OCI-LY1 (cell line): ENCODE data around the gene CNTN2.

Experiments used
- H2AFZ ChIP-seq: fragments of 200-600 bp; sonication (generic), shearing (Covaris generic); 2 replicates; pipeline ENCODE4 v1.6.0; 2014; ENCODE audit warnings: antibody characterized with exemption, mild to moderate bottlenecking, low read length
- H3F3A ChIP-seq: fragments of 200-600 bp; sonication (generic), shearing (Covaris generic); 2 replicates; pipeline ENCODE4 v1.6.0; 2014; ENCODE audit warnings: mild to moderate bottlenecking, antibody characterized with exemption, low read length, moderate library complexity; ENCODE audit not compliant: insufficient read depth
- H3K27ac ChIP-seq: fragments of 200-600 bp; sonication (generic); 2 replicates; pipeline ENCODE4 v1.5.1; 2014; ENCODE audit warnings: low read length, mixed run types, mild to moderate bottlenecking, low read depth; ENCODE audit not compliant: poor library complexity, severe bottlenecking
- H3K27me3 ChIP-seq: fragments of 200-600 bp; sonication (generic); 2 replicates; pipeline ENCODE4 v1.6.0; 2014; ENCODE audit warnings: antibody characterized with exemption, mild to moderate bottlenecking, low read length, moderate library complexity; ENCODE audit not compliant: insufficient read depth
- H3K36me3 ChIP-seq: fragments of 200-600 bp; sonication (generic); 2 replicates; pipeline ENCODE4 v1.6.1; 2014; ENCODE audit warnings: mild to moderate bottlenecking, antibody characterized with exemption, low read length, moderate library complexity, mixed read lengths; ENCODE audit not compliant: insufficient read depth
- H3K4me1 ChIP-seq: fragments of 200-600 bp; sonication (generic); 2 replicates; pipeline ENCODE4 v1.5.1; 2014; ENCODE audit warnings: mild to moderate bottlenecking, low read length, moderate library complexity; ENCODE audit not compliant: insufficient read depth, severe bottlenecking
- H3K4me2 ChIP-seq: fragments of 200-600 bp; sonication (generic), shearing (Covaris generic); 2 replicates; pipeline ENCODE4 v1.6.1; 2014; ENCODE audit warnings: low read length
- H3K4me3 ChIP-seq: fragments of 200-600 bp; sonication (generic); 2 replicates; pipeline ENCODE4 v1.5.1; 2014; ENCODE audit warnings: low read length, low read depth, mild to moderate bottlenecking, mixed read lengths; ENCODE audit not compliant: poor library complexity, severe bottlenecking
- H3K79me2 ChIP-seq: fragments of 200-600 bp; shearing (Covaris generic); 2 replicates; pipeline ENCODE4 v1.6.1; 2016; ENCODE audit warnings: mixed run types, low read length, mixed read lengths; ENCODE audit not compliant: insufficient read depth
- H3K9ac ChIP-seq: fragments of 200-600 bp; sonication (generic), shearing (Covaris generic); 2 replicates; pipeline ENCODE4 v1.6.1; 2014; ENCODE audit warnings: mild to moderate bottlenecking, low read length, mixed read lengths
- H3K9me2 ChIP-seq: fragments of 200-600 bp; sonication (generic), shearing (Covaris generic); 2 replicates; pipeline ENCODE4 v1.6.1; 2014; ENCODE audit warnings: low read depth, mild to moderate bottlenecking, low read length, mixed read lengths
- H3K9me3 ChIP-seq: fragments of 200-600 bp; shearing (Covaris generic); 2 replicates; pipeline ENCODE4 v1.6.1; 2014; ENCODE audit warnings: low read length, mixed read lengths
- H4K20me1 ChIP-seq: fragments of 200-600 bp; sonication (generic), shearing (Covaris generic); 2 replicates; pipeline ENCODE4 v1.6.0; 2016; ENCODE audit warnings: mild to moderate bottlenecking, low read length; ENCODE audit not compliant: insufficient read depth
- CTCF ChIP-seq: fragments of 200-600 bp; sonication (generic), shearing (Covaris generic); IDR thresholded peaks from 2 replicates; pipeline ENCODE4 v1.5.1; 2017; ENCODE audit warnings: mild to moderate bottlenecking, antibody characterized with exemption, low read length, moderate library complexity, mixed read lengths
- EZH2 ChIP-seq: fragments of 200-600 bp; sonication (generic), shearing (Covaris generic); IDR thresholded peaks from 2 replicates; pipeline ENCODE4 v1.8.0; 2017; ENCODE audit warnings: borderline replicate concordance, mixed run types, mild to moderate bottlenecking, antibody characterized with exemption, low read length, moderate library complexity, mixed read lengths

The CNTN2 gene

GRCh38 chr1:205003358-205004131 lies 39.5 kb upstream of the CNTN2 start:
- no peaks in the 10 kb centered on the region; the same call in 1 of the 2 replicates for H3K27me3 ChIP-seq
- H4K20me1 ChIP-seq = no peaks in the 10 kb centered on the region
- no peaks in the 10 kb centered on the region for H3K9me2 ChIP-seq
- H3K27ac ChIP-seq = no peak overlapping the region
- H2AFZ ChIP-seq = no peak overlapping the region
- no peak overlapping the region for H3K4me2 ChIP-seq
- H3K79me2 ChIP-seq = no peaks in the 10 kb centered on the region
- H3K9ac ChIP-seq = no peak overlapping the region
- H3K36me3 ChIP-seq = no peaks in the 10 kb centered on the region
- TF ChIP-seq EZH2 (no peak), CTCF (no peak)
- no peaks in the 10 kb centered on the region for H3K9me3 ChIP-seq
- no peaks in the 10 kb centered on the region for H3F3A ChIP-seq
- H3K4me3 ChIP-seq = no peak overlapping the region
- H3K4me1 ChIP-seq = no peaks in the 10 kb centered on the region

- Histone ChIP-seq H3K27ac (no peak overlapping the region), H3K27me3 (no peaks in the 10 kb centered on the region; the same call in 1 of the 2 replicates), H2AFZ (no peak overlapping the region), H4K20me1 (no peaks in the 10 kb centered on the region), H3K9me3 (no peaks in the 10 kb centered on the region), H3K9me2 (no peaks in the 10 kb centered on the region), H3K36me3 (no peaks in the 10 kb centered on the region), H3K4me2 (no peak overlapping the region), H3K4me3 (no peak overlapping the region), H3K79me2 (no peaks in the 10 kb centered on the region), H3F3A (no peaks in the 10 kb centered on the region), H3K4me1 (no peaks in the 10 kb centered on the region), H3K9ac (no peak overlapping the region)
- no peak for TF ChIP-seq CTCF
- no peak for TF ChIP-seq EZH2
Observed at GRCh38 chr1:205004351-205004750, 38.7 kb upstream of the CNTN2 start.

- peaks cover 3% of the 10 kb centered on the region; the same call in 1 of the 2 replicates for H3K27me3 ChIP-seq
- H3K9me2 ChIP-seq = no peaks in the 10 kb centered on the region
- H2AFZ ChIP-seq = no peak overlapping the region
- H3K9me3 ChIP-seq = no peaks in the 10 kb centered on the region
- H3F3A ChIP-seq = no peaks in the 10 kb centered on the region
- H3K4me3 ChIP-seq = no peak overlapping the region
- H3K4me2 ChIP-seq = no peak overlapping the region
- no peaks in the 10 kb centered on the region for H4K20me1 ChIP-seq
- H3K79me2 ChIP-seq = no peaks in the 10 kb centered on the region
- no peaks in the 10 kb centered on the region for H3K4me1 ChIP-seq
- no peak overlapping the region for H3K9ac ChIP-seq
- TF ChIP-seq EZH2 (no peak), CTCF (no peak)
- no peak overlapping the region for H3K27ac ChIP-seq
- H3K36me3 ChIP-seq = no peaks in the 10 kb centered on the region
Observed at GRCh38 chr1:205008896-205009295, 34.1 kb upstream of the CNTN2 start.
